Loucy (cell line): ENCODE results near the gene ANKRD13D.

ENCODE experiments used
- H2AFZ ChIP-seq: fragments of 200-600 bp; sonication (generic); 2 replicates; pipeline ENCODE4 v1.6.0; 2016; ENCODE audit warnings: antibody characterized with exemption, mild to moderate bottlenecking, low read length, moderate library complexity
- H3F3A ChIP-seq: fragments of 200-600 bp; 2 replicates; pipeline ENCODE4 v1.6.0; 2016; ENCODE audit warnings: antibody characterized with exemption, low read depth, mild to moderate bottlenecking
- H3K27me3 ChIP-seq: fragments of 200-600 bp; sonication (generic); 2 replicates; pipeline ENCODE4 v1.6.1; 2014; ENCODE audit warnings: low read length, mild to moderate bottlenecking; ENCODE audit not compliant: insufficient read depth, poor library complexity, severe bottlenecking
- H3K36me3 ChIP-seq: fragments of 200-600 bp; sonication (generic); 2 replicates; pipeline ENCODE4 v1.6.1; 2016; ENCODE audit warnings: low read length; ENCODE audit not compliant: insufficient read depth
- H3K4me1 ChIP-seq: fragments of 200-600 bp; sonication (generic); 2 replicates; pipeline ENCODE4 v1.5.1; 2014; ENCODE audit warnings: low read length, mild to moderate bottlenecking; ENCODE audit not compliant: insufficient read depth, poor library complexity, severe bottlenecking
- H3K4me2 ChIP-seq: fragments of 200-600 bp; sonication (generic); 2 replicates; pipeline ENCODE4 v1.6.0; 2014; ENCODE audit warnings: antibody characterized with exemption, low read length, low read depth, mild to moderate bottlenecking; ENCODE audit not compliant: poor library complexity, severe bottlenecking
- H3K4me3 ChIP-seq: fragments of 200-600 bp; sonication (generic); 2 replicates; pipeline ENCODE4 v1.5.1; 2014; ENCODE audit warnings: low read length, mild to moderate bottlenecking, mixed read lengths; ENCODE audit not compliant: poor library complexity, severe bottlenecking
- H3K79me2 ChIP-seq: fragments of 200-600 bp; sonication (generic); 2 replicates; pipeline ENCODE4 v1.6.1; 2014; ENCODE audit warnings: low read length; ENCODE audit not compliant: insufficient read depth
- H3K9ac ChIP-seq: fragments of 200-600 bp; sonication (generic); 2 replicates; pipeline ENCODE4 v1.6.0; 2014; ENCODE audit warnings: mild to moderate bottlenecking, low read depth, low read length, moderate library complexity; ENCODE audit not compliant: poor library complexity, severe bottlenecking
- H3K9me2 ChIP-seq: fragments of 200-600 bp; sonication (generic); replicated peaks from 2 replicates; pipeline ENCODE4 v1.6.1; 2016; ENCODE audit warnings: low read depth, low read length, mixed read lengths
- H3K9me3 ChIP-seq: fragments of 200-600 bp; sonication (generic); 2 replicates; pipeline ENCODE4 v1.6.1; 2014; ENCODE audit warnings: mild to moderate bottlenecking, antibody characterized with exemption, low read length, low read depth; ENCODE audit not compliant: insufficient read depth
- H4K20me1 ChIP-seq: fragments of 200-600 bp; sonication (generic); 2 replicates; pipeline ENCODE4 v1.6.0; 2014; ENCODE audit warnings: antibody characterized with exemption, low read length, mild to moderate bottlenecking; ENCODE audit not compliant: insufficient read depth, poor library complexity, severe bottlenecking
- CTCF ChIP-seq: fragments of 200-600 bp; sonication (generic); conservative IDR thresholded peaks from 2 replicates; pipeline ENCODE4 v1.5.1; 2014; ENCODE audit warnings: mild to moderate bottlenecking, antibody characterized with exemption, low read length
- EZH2phosphoT487 ChIP-seq: fragments of 200-600 bp; IDR thresholded peaks from 2 replicates; pipeline ENCODE4 v1.6.1; 2018; ENCODE audit warnings: antibody characterized with exemption, mild to moderate bottlenecking, moderate library complexity, borderline replicate concordance

The ANKRD13D gene

GRCh38 chr11:67306769-67307544 lies 17.9 kb downstream of the ANKRD13D start:
- no peaks in the 10 kb centered on the region for H3K9me2 ChIP-seq
- H3K79me2 ChIP-seq, result no peaks in the 10 kb centered on the region
- no peak overlapping the region for H3K4me2 ChIP-seq
- no peaks in the 10 kb centered on the region for H3K4me1 ChIP-seq
- no peaks in the 10 kb centered on the region for H3K27me3 ChIP-seq
- no peaks in the 10 kb centered on the region for H4K20me1 ChIP-seq
- H2AFZ ChIP-seq, result no peak overlapping the region
- no peaks in the 10 kb centered on the region for H3K9me3 ChIP-seq
- H3K36me3 ChIP-seq, result 0 out of 2 replicates have a peak, but pooled peaks cover 4% of the 10 kb centered on the region
- H3K9ac ChIP-seq, result no peak overlapping the region
- TF ChIP-seq CTCF (no peak), EZH2phosphoT487 (no peak)
- H3K4me3 ChIP-seq, result no peak overlapping the region
- no peaks in the 10 kb centered on the region for H3F3A ChIP-seq

- Histone ChIP-seq H3K79me2 (no peaks in the 10 kb centered on the region), H3K4me1 (peaks cover 4% of the 10 kb centered on the region), H3K9me2 (no peaks in the 10 kb centered on the region), H4K20me1 (no peaks in the 10 kb centered on the region), H3K36me3 (no peaks in the 10 kb centered on the region), H3K9ac (no peak overlapping the region), H3F3A (no peaks in the 10 kb centered on the region), H3K27me3 (no peaks in the 10 kb centered on the region), H3K9me3 (no peaks in the 10 kb centered on the region), H2AFZ (no peak overlapping the region), H3K4me2 (no peak overlapping the region), H3K4me3 (no peak overlapping the region)
- TF ChIP-seq EZH2phosphoT487 (no peak), CTCF (no peak)
These were observed 18.5 kb downstream of the ANKRD13D start for GRCh38 chr11:67307545-67308001.

GRCh38 chr11:67308031-67308866 lies 19.1 kb downstream of the ANKRD13D start:
- H3K9me2 ChIP-seq, result no peaks in the 10 kb centered on the region
- no peak overlapping the region for H3K4me2 ChIP-seq
- no peaks in the 10 kb centered on the region for H4K20me1 ChIP-seq
- H3K27me3 ChIP-seq, result no peaks in the 10 kb centered on the region
- H3K36me3 ChIP-seq, result no peaks in the 10 kb centered on the region
- no peaks in the 10 kb centered on the region for H3K79me2 ChIP-seq
- TF ChIP-seq EZH2phosphoT487, result no peak
- no peak for TF ChIP-seq CTCF
- H3K4me1 ChIP-seq, result peaks cover 10% of the 10 kb centered on the region
- no peak overlapping the region for H3K4me3 ChIP-seq
- no peak overlapping the region for H3K9ac ChIP-seq
- no peaks in the 10 kb centered on the region for H3K9me3 ChIP-seq
- H2AFZ ChIP-seq, result no peak overlapping the region
- no peaks in the 10 kb centered on the region for H3F3A ChIP-seq
